Epithelial cell of esophagus (primary cell): ENCODE measurements around the gene ARID1B.

Source experiments
- DNase-seq: peaks from one replicate; pipeline ENCODE4 v3.0.0; 2010; ENCODE audit warnings: low read depth
- H3K4me3 ChIP-seq: 2 replicates; pipeline ENCODE4 v1.5.1; 2011; ENCODE audit warnings: mild to moderate bottlenecking, low read length, control low read depth
- TF ChIP-seq, protein P1 (sequence below): IDR thresholded peaks from 2 replicates; pipeline ENCODE4 v1.5.1; 2011; ENCODE audit warnings: low read depth, mild to moderate bottlenecking, low read length, control low read depth, inconsistent platforms; ENCODE audit not compliant: insufficient read depth; ENCODE audit errors: missing control alignments

The ARID1B gene

DNA sequence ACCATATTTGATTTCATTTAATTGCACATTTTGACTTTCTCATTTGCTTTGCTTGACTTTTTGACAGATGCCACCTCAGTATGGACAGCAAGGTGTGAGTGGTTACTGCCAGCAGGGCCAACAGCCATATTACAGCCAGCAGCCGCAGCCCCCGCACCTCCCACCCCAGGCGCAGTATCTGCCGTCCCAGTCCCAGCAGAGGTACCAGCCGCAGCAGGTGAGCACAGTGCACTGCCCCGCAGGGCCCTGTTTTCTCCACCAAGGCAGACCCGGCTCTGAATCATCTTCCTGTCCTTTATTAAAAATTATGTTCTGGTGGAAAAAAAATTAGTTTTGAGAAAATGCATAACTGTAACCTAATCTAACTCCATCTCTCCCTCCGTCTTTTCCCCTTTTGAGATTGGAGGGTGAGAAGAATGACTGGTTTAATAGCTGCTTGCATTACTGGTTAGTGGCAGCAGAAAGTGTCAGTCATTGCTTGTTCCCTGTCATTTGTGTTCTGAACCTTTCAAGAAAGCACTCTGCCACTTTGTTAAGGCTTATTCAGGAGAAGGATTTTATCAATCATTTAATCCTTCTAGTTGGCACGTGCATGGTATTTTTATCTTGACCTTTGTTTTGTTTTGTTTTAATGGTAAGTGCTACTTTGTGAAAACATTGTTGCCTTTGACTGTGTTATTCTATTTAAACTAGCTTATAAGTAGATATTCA lies 124.3 kb downstream of the ARID1B start:
- DNase-seq, result no peak
- H3K4me3 ChIP-seq, result no peak overlapping the region
- TF ChIP-seq, protein P1, sequence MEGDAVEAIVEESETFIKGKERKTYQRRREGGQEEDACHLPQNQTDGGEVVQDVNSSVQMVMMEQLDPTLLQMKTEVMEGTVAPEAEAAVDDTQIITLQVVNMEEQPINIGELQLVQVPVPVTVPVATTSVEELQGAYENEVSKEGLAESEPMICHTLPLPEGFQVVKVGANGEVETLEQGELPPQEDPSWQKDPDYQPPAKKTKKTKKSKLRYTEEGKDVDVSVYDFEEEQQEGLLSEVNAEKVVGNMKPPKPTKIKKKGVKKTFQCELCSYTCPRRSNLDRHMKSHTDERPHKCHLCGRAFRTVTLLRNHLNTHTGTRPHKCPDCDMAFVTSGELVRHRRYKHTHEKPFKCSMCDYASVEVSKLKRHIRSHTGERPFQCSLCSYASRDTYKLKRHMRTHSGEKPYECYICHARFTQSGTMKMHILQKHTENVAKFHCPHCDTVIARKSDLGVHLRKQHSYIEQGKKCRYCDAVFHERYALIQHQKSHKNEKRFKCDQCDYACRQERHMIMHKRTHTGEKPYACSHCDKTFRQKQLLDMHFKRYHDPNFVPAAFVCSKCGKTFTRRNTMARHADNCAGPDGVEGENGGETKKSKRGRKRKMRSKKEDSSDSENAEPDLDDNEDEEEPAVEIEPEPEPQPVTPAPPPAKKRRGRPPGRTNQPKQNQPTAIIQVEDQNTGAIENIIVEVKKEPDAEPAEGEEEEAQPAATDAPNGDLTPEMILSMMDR, result no peak

DNA sequence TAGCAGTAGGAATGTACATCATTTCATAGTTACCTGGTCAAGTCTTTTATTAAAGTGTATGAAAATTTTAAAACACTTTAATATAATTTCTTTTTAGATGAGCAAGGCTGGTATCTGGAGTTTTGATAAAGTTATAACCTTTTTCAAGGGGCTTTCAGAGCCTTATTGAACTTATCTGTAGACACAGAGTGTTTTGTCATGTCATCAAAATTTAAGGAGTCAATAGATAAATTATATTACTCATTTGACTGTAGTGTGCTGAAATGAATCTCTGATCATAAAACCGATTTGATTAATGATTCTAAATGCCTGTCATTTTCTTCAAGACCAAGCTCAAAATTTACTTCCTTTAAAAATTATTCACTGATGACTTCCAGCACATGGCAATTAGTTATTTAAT lies 125.6 kb downstream of the ARID1B start:
- TF ChIP-seq, protein P1, result no peak
- DNase-seq, result no peak
- no peak overlapping the region for H3K4me3 ChIP-seq

DNA sequence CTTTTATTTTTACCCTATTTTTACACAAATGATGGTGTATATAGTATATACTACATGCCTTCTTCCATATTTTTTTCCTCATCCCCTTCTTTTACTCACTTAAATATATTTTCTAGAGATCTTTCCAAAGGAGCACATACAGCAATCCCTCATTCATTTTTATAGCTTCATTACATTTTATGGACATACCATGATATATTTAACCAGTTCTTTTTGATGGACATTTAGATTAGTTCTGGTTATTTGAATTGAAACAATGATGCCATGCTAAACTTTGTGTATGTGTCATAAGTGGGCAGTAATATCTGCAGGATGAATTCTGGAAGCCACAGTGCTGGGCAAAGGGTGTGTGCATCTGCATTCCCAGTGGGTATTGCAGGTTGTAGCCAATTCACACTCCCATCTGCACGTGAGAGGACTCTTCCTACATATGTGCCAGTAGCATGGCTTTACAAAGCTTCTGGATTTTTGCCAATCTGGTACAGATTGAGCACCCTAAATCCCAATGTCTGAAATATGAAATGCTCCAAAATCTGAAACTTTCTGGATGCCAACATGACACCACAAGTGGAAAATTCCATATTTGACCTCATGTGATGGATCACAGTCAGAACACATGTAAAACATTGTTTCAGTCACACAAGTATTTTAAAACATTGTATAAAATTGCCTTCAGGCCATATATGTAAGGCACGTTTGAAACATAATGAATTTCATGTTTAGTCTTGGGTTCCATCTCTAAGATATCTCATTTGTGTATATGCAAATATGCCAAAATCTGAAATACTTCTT lies 127.2 kb downstream of the ARID1B start:
- TF ChIP-seq, protein P1, result no peak
- H3K4me3 ChIP-seq, result no peak overlapping the region
- DNase-seq, result no peak

DNA sequence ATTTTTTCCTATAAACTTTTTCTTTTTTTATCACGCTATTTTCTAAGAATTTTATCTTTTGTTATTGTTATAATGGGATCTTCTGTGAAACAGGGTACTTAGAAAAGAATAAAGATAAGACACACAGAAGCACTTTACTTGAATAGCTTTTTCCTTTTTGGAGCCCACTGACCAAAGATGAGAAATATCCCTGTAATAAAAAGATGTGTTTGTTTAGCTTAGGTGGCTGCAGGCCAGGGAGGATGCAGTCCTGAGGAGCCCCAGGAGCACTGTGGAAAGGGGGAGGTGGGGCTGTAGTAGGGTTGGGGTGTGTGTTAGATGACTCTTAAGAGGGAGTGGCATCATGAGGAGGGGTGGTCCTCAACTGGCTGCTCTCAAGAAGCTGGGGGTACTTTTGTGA lies 128.6 kb downstream of the ARID1B start:
- TF ChIP-seq, protein P1, result no peak
- DNase-seq, result no peak
- H3K4me3 ChIP-seq, result no peak overlapping the region

DNA sequence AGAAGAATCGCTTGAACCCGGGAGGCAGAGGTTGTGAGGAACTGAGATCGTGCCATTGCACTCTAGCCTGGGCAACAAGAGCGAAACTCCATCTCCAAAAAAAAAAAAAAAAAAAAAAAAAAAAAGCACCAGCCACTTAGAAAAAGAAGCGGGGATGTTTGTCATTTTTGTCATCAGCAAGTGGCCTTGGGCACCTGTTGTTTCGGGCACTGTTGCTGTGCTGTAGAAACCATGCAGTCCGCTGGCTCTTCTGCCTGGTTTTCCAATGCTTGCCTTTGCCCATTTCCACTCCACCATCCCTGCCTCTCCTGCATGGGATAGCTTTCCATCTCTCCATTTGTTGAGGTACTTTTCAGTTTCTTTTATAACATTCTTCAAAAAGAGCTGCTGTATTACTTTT lies 129.3 kb downstream of the ARID1B start:
- TF ChIP-seq, protein P1, result no peak
- no peak overlapping the region for H3K4me3 ChIP-seq
- no peak for DNase-seq

DNA sequence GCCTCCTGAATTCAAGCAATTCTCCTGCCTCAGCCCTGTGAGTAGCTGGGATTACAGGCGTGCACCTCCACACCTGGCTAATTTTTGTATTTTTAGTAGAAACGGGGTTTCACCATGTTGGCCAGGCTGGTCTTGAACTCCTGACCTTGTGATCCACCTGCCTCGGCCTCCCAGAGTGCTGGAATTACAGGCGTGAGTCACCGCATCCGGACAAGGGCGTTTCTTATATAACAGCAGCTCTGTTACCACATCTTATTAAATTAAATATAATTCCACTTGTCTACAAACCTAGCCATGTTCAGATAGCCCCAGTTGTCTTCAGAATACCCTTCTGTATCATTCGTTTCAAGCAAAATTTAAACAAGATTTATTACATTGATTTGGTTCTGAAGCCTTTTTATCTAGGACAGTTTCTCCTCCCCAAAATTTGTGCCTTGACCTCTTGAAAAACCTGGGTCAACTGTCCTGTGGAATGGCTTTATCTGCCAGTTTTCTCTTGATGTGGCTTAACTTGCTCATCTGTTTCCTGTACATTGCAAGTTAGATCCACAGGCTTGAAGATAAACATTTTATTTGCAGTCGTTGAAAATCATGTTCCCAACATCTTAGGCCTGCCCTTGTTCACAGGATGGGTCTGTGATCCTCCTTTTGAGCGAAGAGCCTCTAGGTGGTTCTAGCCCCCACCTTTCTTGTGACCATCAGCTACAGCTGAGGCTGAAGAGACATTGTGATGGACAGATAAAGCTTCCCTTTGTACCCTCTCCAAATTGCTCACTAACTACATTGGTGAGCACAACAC lies 132.2 kb downstream of the ARID1B start:
- H3K4me3 ChIP-seq, result no peak overlapping the region
- TF ChIP-seq, protein P1, result no peak
- DNase-seq, result no peak
